Left ventricle myocardium inferior (tissue), 1 donor: ENCODE data around the gene CSRP3. TPM values are rescaled to one million over a fixed set of nuclear protein-coding genes. Genes with fewer than 3 reads are reported as not detected.

Source experiments
- DNase-seq: peaks from one replicate; pipeline ENCODE4 v3.0.0-alpha.2; 2020
- H3K27ac ChIP-seq: fragments of 200-600 bp; replicated peaks from 2 replicates; pipeline ENCODE4 v1.8.0; 2021
- H3K27me3 ChIP-seq: fragments of 200-600 bp; 2 replicates; pipeline ENCODE4 v1.8.0; 2021; ENCODE audit warnings: low read depth
- H3K36me3 ChIP-seq: fragments of 200-600 bp; 2 replicates; pipeline ENCODE4 v1.8.0; 2021
- H3K4me1 ChIP-seq: fragments of 200-600 bp; 2 replicates; pipeline ENCODE4 v1.8.0; 2021
- H3K4me3 ChIP-seq: fragments of 200-600 bp; 2 replicates; pipeline ENCODE4 v1.8.0; 2021; ENCODE audit warnings: mild to moderate bottlenecking, moderate library complexity
- H3K9me3 ChIP-seq: fragments of 200-600 bp; replicated peaks from 2 replicates; pipeline ENCODE4 v1.8.0; 2021
- intact Hi-C: fragments of 100-400 bp; cut with micrococcal nuclease; formaldehyde crosslinking; loops from one replicate; pipeline ENCODE4 v1.11.0; 2022
- total RNA-seq: library from RNA; stranded (reverse); fragmentation: NEBNext Ultra II Directional; extraction: Animal tissue kit (Norgen Biotek cat#: 25700); gene quantifications from one replicate; pipeline ENCODE4 v1.2.1, GENCODE V29; 2021
- TF ChIP-seq, protein P1 (sequence below): fragments of 200-600 bp; IDR thresholded peaks from 2 replicates; pipeline ENCODE4 v1.8.0; 2021; ENCODE audit warnings: antibody characterized with exemption, mild to moderate bottlenecking, borderline replicate concordance
- donor health status: DM: no; HTN: yes; CAD: no; lungs with severe emphysema.

Gene CSRP3
- total RNA-seq, 1 donor from 2014 or later: 2,290 TPM

DNA sequence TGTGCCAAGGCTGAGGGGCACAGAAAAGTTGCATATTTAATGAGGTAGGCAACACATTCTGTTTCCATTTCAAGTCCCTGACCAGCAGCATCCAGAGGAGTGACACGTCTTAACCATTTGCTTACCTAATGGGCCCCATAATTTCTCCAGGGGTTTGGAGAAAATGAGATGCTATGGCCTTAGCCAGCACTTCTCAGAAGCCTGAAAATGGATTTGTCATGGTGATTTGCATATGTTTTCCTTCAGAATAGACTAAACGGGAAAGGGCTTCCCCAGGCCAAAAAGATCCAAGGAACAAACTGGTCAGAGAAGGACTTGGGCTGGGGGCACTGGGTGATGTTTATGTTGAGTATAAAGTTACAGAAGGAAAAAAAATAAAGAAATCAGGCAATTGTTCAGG is 16.7 kb downstream of the CSRP3 start:
- H3K4me1 ChIP-seq: peaks cover 28% of the 10 kb centered on the region
- H3K9me3 ChIP-seq: no peaks in the 10 kb centered on the region
- intact Hi-C loops: no loop called here
- TF ChIP-seq, protein P1, sequence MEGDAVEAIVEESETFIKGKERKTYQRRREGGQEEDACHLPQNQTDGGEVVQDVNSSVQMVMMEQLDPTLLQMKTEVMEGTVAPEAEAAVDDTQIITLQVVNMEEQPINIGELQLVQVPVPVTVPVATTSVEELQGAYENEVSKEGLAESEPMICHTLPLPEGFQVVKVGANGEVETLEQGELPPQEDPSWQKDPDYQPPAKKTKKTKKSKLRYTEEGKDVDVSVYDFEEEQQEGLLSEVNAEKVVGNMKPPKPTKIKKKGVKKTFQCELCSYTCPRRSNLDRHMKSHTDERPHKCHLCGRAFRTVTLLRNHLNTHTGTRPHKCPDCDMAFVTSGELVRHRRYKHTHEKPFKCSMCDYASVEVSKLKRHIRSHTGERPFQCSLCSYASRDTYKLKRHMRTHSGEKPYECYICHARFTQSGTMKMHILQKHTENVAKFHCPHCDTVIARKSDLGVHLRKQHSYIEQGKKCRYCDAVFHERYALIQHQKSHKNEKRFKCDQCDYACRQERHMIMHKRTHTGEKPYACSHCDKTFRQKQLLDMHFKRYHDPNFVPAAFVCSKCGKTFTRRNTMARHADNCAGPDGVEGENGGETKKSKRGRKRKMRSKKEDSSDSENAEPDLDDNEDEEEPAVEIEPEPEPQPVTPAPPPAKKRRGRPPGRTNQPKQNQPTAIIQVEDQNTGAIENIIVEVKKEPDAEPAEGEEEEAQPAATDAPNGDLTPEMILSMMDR: no peak
- DNase-seq: no peak
- H3K4me3 ChIP-seq: no peak overlapping the region
- H3K36me3 ChIP-seq: peaks cover 73% of the 10 kb centered on the region
- peak overlapping the region; percentile 33 for H3K27ac ChIP-seq
- no peaks in the 10 kb centered on the region for H3K27me3 ChIP-seq

DNA sequence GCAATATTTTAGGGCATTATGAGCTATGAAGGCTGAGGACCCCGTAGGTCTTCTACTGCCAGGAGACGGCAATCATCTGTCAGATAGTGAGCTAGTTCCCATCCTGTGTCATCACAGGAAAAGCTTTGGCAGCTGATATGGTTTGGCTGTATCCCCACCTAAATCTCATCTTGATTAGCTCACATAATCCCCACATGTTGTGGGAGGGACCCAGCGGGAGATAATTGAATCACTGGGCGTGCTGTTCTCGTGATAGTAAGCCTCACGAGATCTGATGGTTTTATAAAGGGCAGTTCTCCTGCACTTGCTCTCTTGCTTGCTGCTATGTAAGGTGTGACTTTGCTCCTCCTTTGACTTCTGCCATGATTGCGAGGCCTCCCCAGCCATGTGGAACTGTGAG is 18.1 kb downstream of the CSRP3 start:
- Histone ChIP-seq H3K27me3 (no peaks in the 10 kb centered on the region), H3K27ac (peak overlapping the region; percentile 27), H3K36me3 (peaks cover 59% of the 10 kb centered on the region), H3K4me1 (peaks cover 21% of the 10 kb centered on the region), H3K4me3 (no peak overlapping the region), H3K9me3 (no peaks in the 10 kb centered on the region)
- TF ChIP-seq, protein P1: no peak
- no peak for DNase-seq
- intact Hi-C loops: no loop called here

DNA sequence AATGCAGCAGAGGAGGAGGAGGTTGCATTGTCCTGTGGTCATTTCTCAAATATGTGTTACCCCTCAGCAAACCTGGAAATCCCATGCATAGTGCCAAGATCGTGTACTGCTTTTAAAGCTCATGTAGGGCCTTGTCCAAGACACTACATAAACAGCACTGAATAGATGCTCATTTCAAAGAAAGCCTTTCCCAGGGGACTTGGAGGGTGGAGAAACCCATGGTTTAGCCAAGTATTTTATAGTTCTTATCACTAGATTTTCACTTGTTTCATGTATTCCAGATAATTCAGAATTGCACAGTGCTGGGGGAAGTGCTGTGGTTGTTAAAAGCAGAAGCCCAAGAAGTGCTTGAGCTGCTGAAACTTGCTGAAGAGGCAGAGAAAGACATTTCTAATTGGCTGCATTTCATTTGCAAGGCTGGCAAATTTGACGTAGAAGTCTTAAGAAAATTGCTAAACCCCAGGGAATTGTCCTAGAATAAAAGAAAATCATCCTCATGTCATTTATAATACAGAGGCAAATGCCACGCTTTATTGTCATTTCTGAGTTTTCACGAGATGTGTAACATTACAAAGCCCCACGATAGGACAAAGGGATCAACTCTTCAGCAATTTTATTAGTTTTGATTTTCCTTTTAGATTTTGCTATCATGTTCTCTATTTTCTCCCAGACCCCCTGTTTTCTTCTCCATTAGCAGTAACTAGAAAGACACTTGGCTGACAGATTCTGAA is 20.1 kb downstream of the CSRP3 start:
- Histone ChIP-seq H3K27ac (no peak overlapping the region), H3K36me3 (peaks cover 45% of the 10 kb centered on the region), H3K4me1 (peaks cover 19% of the 10 kb centered on the region), H3K9me3 (no peaks in the 10 kb centered on the region), H3K4me3 (no peak overlapping the region), H3K27me3 (no peaks in the 10 kb centered on the region)
- TF ChIP-seq, protein P1: no peak
- intact Hi-C loops: no loop called here
- no peak for DNase-seq

DNA sequence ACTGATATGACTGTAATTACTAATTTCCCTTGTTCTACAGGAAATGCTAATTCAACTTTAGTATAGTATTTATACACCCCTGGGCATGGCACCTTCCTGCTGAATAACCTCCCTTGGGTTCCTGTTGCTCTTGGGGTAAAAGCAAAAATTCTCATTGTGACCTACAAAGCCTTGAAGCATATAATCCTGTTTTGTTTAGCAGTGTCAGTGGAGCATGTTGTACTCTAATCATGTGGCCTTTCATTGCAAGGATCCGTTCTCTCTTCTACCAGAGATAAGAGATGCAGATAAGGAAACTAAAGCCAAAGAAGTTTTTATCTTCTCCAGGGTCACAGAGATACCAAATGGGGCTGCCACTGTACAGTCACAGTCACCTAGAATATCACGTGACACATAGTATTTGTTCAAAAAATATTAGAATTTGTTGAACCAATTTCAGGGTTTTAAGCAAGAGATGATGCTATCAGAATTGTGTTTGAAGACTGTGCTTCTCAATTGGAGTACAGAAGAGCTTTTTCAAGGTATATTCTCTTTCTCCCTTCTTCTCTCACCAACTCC is 25.1 kb downstream of the CSRP3 start:
- H3K36me3 ChIP-seq: peaks cover 8% of the 10 kb centered on the region
- H3K4me3 ChIP-seq: no peak overlapping the region
- no peak for DNase-seq
- intact Hi-C loops: no loop called here
- no peaks in the 10 kb centered on the region for H3K9me3 ChIP-seq
- TF ChIP-seq, protein P1: no peak
- H3K27me3 ChIP-seq: no peaks in the 10 kb centered on the region
- peak overlapping the region; percentile 81 for H3K27ac ChIP-seq
- peaks cover 48% of the 10 kb centered on the region for H3K4me1 ChIP-seq

DNA sequence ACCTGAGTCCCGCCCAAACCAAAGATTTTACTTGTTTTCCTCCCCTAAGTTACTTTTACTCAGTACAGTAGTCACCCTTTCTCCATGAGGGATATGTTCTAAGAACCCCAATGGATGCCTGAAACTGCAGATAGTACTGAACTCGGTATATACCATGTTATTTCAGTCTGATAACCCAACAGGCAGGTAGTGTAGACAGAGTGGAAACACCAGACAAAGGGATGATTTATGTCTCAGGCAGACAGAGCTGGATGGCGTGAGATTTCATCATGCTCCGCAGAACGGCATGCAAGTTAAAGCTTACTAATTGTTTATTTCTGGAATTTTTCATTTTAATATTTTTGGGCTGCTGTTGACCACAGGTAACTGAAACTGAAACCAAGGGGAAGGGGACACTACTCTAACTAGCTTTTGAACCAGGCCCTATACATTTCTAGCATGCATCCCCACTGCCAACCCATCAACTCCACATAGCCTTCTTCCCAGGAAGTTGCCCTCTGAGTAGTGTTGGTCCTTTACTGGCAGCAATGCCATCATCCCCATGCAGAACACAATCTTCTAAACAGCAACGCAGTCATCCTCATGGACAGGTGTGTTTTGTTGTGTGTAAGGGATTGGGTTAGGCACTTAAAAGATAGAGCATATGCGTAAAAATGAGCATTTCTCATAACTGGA is 27.7 kb downstream of the CSRP3 start:
- H3K4me3 ChIP-seq: peak overlapping the region; percentile 29
- intact Hi-C loops: no loop called here
- no peaks in the 10 kb centered on the region for H3K9me3 ChIP-seq
- no peaks in the 10 kb centered on the region for H3K27me3 ChIP-seq
- TF ChIP-seq, protein P1: no peak
- no peak for DNase-seq
- peak overlapping the region; percentile 81 for H3K27ac ChIP-seq
- H3K4me1 ChIP-seq: peaks cover 73% of the 10 kb centered on the region
- H3K36me3 ChIP-seq: no peaks in the 10 kb centered on the region
